LNCAP (cell line): ENCODE data around the gene FIP1L1.

ENCODE experiments used
- CTCF ChIP-seq: fragments of 450-650 bp; IDR thresholded peaks from 2 replicates; pipeline ENCODE4 v1.5.1; 2017; ENCODE audit warnings: mild to moderate bottlenecking

FIP1L1 gene

GRCh38 chr4:53465891-53466290, 88.5 kb downstream of the FIP1L1 start:
- TF ChIP-seq CTCF = no peak

DNA sequence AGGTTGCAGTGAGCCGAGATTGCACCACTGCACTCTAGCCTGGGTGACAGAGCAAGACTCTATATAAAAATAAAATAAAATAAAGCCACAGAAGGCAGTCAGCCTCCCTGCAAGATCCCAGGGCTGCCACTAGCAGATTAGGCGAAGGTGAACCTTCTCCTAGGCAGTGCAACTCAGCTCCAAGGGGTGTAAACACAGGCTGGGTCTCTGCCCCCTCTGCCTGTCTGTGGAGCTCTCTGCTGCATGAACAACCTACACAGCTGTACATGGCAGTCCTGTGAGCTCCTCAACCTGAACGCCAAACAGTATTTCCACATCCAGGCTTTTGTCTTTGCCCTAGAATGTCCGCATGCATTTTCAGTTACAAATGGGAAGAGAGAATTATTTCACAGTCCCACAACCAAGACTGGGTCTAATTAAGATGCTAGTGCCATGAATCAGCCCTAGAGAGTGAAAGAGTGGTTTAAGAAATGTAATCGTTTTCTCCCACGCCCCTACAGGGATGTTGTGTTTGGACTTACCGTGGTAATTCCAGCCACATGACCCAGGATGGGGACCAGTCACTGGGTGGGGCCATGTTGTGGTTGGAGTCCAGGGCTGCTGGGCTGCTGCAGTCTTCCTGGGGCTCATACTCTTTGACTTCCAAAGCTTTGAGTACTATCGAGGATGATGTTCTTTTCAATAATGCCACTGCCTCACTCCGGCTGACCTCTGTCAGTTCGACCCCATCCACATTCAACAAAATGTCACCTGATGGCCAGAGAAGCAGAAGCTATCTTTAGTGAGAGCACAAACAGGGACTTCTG, 99.0 kb downstream of the FIP1L1 start:
- no peak for TF ChIP-seq CTCF

- no peak for TF ChIP-seq CTCF
Observed at GRCh38 chr4:53477038-53477565, 99.7 kb downstream of the FIP1L1 start.

- TF ChIP-seq CTCF = no peak
Observed at GRCh38 chr4:53477636-53478035, 100.2 kb downstream of the FIP1L1 start.

DNA sequence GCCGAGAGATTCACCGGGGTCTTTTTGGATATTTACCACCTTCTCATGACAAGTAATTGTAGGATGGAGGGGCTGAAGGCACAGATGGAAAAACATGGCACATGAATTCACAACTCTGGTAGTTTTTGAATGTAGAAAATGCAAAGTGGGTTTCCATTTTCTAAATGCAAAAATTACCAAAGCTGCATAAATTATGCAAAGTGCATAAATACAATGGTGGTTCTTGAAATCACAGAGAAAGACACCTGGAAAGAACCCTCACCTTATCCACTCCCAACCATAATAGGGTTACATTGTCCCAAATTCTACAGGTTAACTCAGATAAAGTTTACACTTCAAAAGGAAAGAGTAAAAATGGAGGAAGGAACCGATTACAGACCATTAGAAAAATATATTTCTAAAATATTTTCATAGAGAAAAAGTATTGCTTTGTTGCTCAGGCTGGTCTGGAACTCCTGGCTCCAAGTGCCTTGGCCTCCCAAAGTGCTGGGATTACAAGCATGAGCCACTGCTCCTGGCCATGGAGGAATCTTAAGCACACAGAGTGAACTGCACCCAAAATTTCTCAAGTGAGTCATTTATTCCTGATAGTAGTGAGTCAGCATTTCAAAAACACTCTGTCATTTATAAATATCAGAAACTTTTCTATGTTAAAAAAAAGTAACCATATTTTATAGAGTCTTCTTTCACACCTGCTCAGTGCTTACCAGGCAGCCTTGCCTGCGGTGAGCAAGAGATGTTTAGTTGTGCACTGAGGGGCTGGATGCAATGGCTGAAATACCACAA, 101.4 kb downstream of the FIP1L1 start:
- TF ChIP-seq CTCF = no peak

- TF ChIP-seq CTCF = no peak
Observed at GRCh38 chr4:53479736-53480525, 102.5 kb downstream of the FIP1L1 start.

GRCh38 chr4:53480909-53481308, 103.5 kb downstream of the FIP1L1 start:
- no peak for TF ChIP-seq CTCF
